ENCODE measurements around the gene MRM2.
A peak's percentile ranks its signal among the peaks of the same experiment; 100 is the strongest.

The MRM2 gene

DNA sequence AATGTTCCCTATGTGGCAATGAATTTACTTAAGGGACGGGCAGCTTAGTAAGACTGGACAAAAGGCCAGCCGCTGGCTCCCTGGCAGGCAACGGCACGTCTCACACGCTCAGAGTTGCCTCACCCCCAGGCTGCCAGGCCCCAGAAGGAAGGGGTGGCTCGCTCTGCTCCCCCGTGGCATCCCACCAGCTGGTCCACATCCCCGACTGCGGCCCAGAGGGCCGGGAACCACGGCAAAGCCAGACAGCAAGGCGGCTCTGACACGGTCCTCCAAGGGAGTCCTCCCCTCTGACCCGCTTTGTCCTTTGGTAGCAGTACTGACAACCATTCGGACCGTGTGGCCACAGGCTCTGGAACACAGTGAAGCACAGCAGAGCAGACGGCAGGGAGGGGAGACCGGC, 34.1 kb upstream of the MRM2 start:
- CTCF ChIA-PET = no interaction called here

GRCh38 chr7:2275101-2275500, 33.1 kb upstream of the MRM2 start:
- ChIA-PET POLR2A (ENCODE audit: low non-redundant PET) (no interaction called here), CTCF (no interaction called here)
- no peak overlapping the region; the same call in 1 of the 2 replicates for H3K27ac ChIP-seq
- TF ChIP-seq, protein P1, sequence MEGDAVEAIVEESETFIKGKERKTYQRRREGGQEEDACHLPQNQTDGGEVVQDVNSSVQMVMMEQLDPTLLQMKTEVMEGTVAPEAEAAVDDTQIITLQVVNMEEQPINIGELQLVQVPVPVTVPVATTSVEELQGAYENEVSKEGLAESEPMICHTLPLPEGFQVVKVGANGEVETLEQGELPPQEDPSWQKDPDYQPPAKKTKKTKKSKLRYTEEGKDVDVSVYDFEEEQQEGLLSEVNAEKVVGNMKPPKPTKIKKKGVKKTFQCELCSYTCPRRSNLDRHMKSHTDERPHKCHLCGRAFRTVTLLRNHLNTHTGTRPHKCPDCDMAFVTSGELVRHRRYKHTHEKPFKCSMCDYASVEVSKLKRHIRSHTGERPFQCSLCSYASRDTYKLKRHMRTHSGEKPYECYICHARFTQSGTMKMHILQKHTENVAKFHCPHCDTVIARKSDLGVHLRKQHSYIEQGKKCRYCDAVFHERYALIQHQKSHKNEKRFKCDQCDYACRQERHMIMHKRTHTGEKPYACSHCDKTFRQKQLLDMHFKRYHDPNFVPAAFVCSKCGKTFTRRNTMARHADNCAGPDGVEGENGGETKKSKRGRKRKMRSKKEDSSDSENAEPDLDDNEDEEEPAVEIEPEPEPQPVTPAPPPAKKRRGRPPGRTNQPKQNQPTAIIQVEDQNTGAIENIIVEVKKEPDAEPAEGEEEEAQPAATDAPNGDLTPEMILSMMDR (conservative IDR thresholded peaks at IDR 0.05; ENCODE audit: low read depth) = no peak
- no peak for DNase-seq (ENCODE audit: low spot score)

More for the DNA sequence above, 34.1 kb upstream of the MRM2 start:
- H3K27ac ChIP-seq = no peak overlapping the region
- POLR2A ChIA-PET (ENCODE audit: low non-redundant PET) = no interaction called here
- TF ChIP-seq, protein P1 (conservative IDR thresholded peaks at IDR 0.05; ENCODE audit: low read depth) = no peak
- no peak for DNase-seq (ENCODE audit: low spot score)

GRCh38 chr7:2274666-2275065, 32.7 kb upstream of the MRM2 start:
- H3K27ac ChIP-seq = no peak overlapping the region; the same call in 1 of the 2 replicates
- ChIA-PET POLR2A (ENCODE audit: low non-redundant PET) (no interaction called here), CTCF (no interaction called here)
- TF ChIP-seq, protein P1 (conservative IDR thresholded peaks at IDR 0.05; ENCODE audit: low read depth) = no peak
- no peak for DNase-seq (ENCODE audit: low spot score)

DNA sequence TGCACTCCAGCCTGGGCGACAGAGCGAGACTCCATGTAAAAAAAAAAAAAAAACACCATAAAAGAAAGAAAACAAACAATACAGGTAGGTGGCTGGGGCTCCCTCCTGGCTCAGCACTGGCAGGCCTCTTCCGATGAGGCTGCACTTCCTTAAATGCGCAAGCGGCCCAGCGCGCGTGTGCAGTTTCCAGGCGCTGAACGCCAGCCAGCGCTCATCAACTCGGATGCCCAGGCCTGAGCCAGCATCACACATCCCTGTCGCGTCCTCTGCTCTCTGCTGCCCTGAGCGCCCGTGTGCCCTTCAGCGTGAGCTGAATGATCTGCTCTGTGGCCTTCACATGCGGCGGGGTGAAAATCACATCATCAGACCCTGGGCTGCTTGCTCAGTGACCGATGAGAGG, 31.9 kb upstream of the MRM2 start:
- H3K27ac ChIP-seq = no peak overlapping the region; the same call in 1 of the 2 replicates
- TF ChIP-seq, protein P1 (conservative IDR thresholded peaks at IDR 0.05; ENCODE audit: low read depth) = no peak
- CTCF ChIA-PET = interaction anchor here (0.5 kb wide), 1 partner anchor 75 kb away, joined by 5 read pairs; no protein-coding TSS in a partner anchor
- DNase-seq (ENCODE audit: low spot score) = no peak
- POLR2A ChIA-PET (ENCODE audit: low non-redundant PET) = no interaction called here

GRCh38 chr7:2272031-2272430, 30.0 kb upstream of the MRM2 start:
- CTCF ChIA-PET = interaction anchor here (0.7 kb wide), 1 partner anchor 26 kb away, joined by 3 read pairs; no protein-coding TSS in a partner anchor
- H3K27ac ChIP-seq = 0 out of 2 replicates have a peak overlapping the region, but pooled peaks have one; percentile 2
- DNase-seq (ENCODE audit: low spot score) = no peak
- TF ChIP-seq, protein P1 (conservative IDR thresholded peaks at IDR 0.05; ENCODE audit: low read depth) = no peak
- POLR2A ChIA-PET (ENCODE audit: low non-redundant PET) = no interaction called here

DNA sequence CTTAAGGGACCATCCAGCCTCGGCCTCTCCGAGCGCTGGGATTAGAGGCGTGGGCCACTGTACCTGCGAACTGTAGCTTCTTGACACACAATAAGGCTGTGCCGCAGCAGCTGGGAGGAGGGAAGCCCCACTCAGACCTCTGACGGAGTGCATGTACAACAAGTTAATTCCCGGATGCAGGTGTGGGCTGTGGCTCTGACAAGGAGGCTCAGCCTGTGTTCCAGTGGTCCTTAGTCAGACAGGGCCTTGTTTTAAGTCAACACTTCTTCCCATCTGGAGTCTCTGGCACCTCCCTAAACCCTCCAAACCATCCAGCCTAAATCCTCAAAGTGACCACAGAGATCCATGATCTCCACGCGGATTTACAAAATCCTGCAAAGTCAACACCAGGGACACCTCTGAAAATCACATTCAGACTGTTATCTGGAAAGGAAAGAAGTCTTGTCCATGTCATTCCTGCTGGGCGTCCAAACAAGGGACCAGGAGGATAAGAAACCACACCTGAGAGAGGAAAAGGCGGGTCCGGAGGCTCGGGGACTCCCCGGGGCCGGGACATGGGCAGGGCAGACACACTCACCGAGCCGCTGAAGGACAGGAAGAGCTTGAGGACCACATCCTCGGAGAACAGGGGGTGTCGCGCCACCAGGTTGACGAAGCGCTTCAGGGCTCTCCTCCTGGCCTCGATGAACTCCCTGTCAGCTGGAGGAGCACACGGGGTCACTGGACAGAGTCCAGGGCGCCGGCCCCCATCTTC, 29.4 kb upstream of the MRM2 start:
- H3K27ac ChIP-seq = 0 out of 2 replicates have a peak overlapping the region, but pooled peaks have one; percentile 2
- DNase-seq (ENCODE audit: low spot score) = no peak
- TF ChIP-seq, protein P1 (conservative IDR thresholded peaks at IDR 0.05; ENCODE audit: low read depth) = no peak
- ChIA-PET CTCF (no interaction called here), POLR2A (ENCODE audit: low non-redundant PET) (no interaction called here)

All from RWPE1 (cell line).